Stimulated activated CD4-positive, alpha-beta T cell treated with anti-CD3 and anti-CD28 coated beads, Interleukin-1b, Interleukin-23, amount 100 ng/mL, for 1 hour (primary cell): ENCODE data around the gene BANP.
"Not testable (repeated sequence)": the region's sequence is repeated elsewhere in the genome, so short reads cannot be mapped to it uniquely, and the experiment has no call there.

ENCODE experiments used
- DNase-seq, 2 donors: peaks; one replicate each; pipeline ENCODE4 v3.0.0-alpha.2; 2020; ENCODE audit warnings: low read depth in 2 of 2

BANP gene

DNA sequence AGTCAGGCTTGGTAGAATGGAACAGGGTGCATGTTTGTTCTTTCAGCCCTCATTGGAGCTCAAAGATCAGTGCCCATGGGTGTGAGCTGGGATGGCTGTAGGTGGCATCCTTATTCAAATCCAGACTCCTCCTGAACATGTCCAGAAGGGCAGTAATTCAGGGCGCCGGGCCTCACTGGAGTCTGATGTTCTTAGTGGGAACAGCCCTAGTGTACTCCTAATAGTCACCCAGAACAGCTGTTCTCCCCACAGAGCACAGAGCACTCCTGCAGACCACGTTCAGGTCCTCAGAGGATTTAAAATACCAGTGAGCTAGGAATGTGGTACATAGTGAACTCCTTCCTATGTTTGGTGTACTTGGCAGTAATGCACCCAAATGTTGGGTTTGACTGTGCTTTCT, 96.2 kb downstream of the BANP start:
- DNase-seq, result no peak

DNA sequence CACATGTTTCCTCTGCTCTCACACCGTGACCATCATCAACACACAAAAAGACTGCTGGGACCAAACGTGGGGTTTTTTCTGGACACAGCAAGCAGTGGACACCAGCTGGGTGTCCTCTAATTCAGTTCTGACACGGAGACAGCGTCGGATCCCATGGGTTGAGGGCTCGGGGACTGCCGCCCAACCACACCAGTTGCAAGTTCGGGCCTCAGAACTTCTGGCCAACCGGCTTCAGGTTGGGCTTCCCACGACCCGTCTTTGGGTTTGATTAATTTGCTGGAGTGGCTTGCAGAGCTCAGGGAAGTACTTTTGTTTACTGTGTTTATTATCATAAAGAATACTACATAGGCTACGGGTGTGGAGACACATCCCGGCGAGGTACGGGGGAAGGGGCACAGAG, 97.8 kb downstream of the BANP start:
- DNase-seq, result no peak

DNA sequence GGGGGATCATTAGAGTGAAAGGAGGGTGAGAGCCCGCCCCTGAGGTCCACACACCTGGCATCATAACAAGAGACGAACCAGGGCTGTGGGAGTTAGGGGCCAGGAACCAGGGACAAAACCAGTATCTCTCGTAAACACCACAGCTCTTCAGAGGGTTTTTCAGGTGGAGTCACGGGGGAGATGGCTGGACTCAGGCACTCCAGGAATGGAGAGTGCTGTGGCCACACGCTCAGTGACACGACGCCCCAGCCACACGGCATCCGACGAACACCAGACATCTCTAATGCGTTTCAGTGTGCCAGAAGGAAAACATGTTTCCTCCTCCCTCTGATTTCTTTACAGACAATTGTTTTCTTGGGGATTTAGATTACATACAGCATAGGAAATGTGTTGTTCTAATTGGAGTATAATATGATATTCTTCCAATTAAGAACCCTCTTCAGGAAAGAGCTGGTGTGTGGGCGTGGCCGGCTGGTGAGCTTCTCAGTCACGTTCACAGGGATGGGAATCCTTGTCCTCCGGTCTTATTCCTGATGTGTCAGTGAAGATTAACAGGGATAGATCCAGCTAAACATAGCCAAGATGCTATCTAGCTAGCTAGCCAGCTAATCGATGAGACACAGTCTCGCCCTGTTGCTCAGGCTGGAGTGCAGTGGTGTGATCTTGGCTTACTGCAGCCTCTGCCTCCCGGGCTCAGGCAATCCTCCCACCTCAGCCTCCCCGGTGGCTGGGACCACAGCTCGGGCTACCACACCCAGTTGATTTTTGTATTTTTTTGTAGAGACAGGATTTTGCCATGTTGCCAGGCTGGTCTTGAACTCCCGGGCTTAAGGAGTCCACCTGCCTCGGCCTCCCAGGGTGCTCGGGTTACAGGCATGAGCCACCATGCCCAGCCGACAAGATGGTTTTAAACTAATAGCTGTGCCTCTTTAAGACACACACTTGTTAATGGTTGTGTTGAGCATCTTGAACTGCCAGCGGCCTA, 98.6 kb downstream of the BANP start:
- no peak for DNase-seq

- no peak for DNase-seq
Observed at GRCh38 chr16:88050952-88051660, 99.9 kb downstream of the BANP start.

- DNase-seq, result no peak
Observed at GRCh38 chr16:88052661-88053060, 101.4 kb downstream of the BANP start.

DNA sequence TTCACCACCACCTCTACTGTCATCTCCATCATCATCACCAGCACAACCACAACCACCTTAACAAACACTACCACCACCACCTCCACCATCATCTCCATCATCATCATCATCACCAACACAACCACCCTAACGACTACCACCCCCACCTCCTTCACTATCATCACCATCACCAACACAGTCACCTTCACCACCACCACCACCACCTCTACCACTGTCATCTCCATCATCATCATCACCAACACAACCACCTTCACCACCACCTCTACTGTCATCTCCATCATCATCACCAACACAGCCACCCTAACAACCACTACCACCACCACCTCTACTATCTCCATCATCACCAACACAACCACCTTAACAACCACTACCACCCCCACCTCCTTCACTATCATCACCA, 102.2 kb downstream of the BANP start:
- not testable (repeated sequence) for DNase-seq

- DNase-seq, result no peak
Observed at GRCh38 chr16:88055356-88055755, 104.1 kb downstream of the BANP start.

- DNase-seq, result no peak
Observed at GRCh38 chr16:88056212-88056611, 105.0 kb downstream of the BANP start.

- no peak for DNase-seq
Observed at GRCh38 chr16:88057656-88058055, 106.4 kb downstream of the BANP start.

DNA sequence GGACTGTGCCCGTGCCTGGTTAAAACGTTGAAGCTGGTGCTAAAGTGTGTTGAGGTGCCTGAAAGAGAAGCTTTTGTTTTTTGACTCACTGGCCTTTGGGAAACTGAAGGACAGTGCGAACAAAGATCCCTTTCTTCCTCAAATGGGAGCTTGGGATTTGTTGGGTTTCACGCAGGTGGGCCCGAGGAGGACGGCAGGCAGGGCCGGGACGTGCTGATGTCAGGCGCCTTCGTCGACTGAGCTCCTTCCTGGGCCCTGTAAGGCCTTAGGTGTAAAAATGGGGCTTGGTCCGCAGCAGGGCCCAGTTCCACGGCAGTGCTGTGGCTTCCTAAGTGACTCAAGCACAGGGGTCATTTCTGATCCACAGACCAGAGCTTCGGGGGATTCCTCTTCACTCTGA, 106.9 kb downstream of the BANP start:
- DNase-seq, result no peak

GRCh38 chr16:88058817-88059216, 107.6 kb downstream of the BANP start:
- DNase-seq, result no peak

- DNase-seq, result no peak
Observed at GRCh38 chr16:88059701-88060386, 108.6 kb downstream of the BANP start.

DNA sequence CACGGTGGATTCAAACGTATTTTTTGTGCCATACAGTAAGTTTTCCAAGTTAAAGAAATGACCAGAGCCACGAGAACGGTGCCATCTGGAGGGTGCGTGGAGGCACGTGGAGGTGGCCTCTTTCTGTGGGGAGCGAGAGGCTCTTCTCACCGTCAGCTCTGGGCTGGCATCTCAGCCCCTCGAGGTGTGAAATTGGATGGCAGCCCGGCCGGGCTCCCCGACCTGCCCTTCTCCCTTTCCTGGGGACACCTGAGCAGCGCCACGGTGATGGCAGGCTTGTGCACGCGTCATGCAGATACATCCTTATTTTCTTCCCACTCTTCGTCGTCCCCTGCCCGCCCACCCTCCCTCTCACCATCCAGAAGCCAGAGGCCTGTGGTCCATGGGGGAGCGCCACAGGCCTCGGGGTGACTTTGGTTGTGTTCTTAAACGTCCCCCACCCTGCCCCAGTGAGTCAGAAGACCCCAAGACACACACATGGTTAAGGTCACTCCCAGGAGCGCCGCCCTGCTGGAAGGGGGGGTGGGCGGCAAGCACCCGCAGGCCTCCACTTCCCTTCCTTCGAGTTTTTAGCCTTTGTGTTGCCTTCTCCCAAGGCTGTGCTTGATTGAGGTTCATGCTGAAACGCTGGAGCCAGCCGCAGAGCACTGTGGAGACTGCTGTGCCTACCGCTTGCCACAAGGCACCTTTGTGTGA, 109.4 kb downstream of the BANP start:
- no peak for DNase-seq

- DNase-seq, result no peak
Observed at GRCh38 chr16:88061346-88062110, 110.3 kb downstream of the BANP start.

DNA sequence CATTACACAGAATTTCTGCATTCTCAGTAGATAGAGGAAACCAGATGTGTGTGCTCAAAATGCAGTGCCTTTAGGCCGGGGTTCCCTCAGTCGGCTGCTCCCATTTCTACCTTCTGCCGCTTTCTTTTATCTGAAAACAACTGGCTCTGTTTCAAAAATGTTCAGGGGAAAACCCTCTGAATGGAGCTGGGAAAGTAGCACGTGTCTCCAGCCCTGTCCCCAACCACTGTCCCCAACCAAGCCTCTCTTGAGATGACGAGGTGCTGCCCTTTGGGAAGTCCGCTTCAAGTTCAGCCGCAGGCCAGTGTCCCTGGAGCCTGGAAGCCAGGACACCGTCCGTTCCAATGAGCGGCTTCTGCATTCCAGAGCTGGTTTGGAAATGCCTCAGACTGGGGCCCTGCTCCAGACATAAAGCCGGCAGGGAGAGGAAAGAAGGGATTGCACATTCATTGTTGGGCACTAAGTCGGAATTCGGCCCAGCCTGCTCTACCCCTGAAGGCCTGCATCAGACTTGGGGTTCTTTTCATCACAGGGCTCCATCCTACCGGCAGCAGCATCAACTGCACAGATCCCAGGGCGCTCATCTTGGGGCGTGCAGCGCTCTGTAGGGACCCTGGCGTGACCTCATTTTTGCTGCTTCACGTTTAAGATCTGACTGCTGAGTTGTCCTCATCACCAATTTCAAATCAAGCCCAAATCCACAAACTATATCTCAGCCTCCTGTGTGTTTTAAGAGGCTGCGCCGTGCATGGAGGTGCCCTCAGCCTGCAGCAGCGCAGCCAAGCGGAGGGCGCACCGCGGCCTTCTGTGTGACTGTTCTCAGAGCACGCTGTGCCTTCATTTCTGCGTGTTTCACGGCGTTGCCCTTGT, 111.3 kb downstream of the BANP start:
- no peak for DNase-seq

GRCh38 chr16:88063211-88063773, 112.1 kb downstream of the BANP start:
- DNase-seq, result no peak

- no peak for DNase-seq
Observed at GRCh38 chr16:88064011-88064888, 113.0 kb downstream of the BANP start.

DNA sequence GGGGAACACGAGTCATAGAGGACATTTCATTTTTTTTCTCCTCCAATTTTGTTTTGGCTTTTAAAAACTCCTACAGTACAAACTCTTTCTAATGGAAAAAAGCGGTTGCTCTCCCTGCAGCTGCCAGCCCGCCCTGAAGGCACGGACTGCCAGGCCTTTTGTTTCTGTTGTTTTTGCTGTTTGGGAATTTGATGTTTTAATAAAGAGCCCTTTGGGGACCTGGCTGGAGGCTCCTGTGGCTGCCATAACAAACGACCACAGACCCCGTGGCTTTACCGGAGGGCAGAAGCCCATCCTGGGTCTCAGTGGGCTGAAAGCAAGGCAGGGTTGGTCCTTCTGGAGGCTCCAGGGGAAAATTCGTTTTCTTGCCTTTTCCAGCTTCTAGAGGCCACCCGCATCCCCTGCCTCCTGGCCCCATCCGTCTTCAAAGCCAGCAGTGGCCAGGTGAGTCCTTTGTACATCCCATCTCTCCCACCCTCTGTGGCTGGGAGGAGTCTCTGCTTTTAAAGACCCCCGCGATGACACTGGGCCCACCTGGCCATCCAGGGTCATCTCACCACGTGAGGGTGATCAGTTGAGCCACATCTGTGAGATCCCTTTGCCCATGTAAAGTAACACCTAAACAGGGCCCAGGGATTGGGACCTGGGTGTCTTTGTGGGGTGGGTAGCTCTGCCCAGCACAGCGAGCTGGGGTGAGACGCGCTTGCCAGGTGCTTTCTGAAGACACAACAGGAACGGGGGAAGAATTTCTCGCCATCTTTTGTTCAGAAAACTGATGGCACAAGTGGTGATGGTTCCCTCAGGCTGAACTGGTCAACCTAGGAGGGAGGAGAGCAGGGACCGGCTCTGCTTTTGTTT, 113.9 kb downstream of the BANP start:
- no peak for DNase-seq
